ENCODE results near the gene SKIC2.
"Not testable (repeated sequence)": the region's sequence is repeated elsewhere in the genome, so short reads cannot be mapped to it uniquely, and the experiment has no call there.

DNA sequence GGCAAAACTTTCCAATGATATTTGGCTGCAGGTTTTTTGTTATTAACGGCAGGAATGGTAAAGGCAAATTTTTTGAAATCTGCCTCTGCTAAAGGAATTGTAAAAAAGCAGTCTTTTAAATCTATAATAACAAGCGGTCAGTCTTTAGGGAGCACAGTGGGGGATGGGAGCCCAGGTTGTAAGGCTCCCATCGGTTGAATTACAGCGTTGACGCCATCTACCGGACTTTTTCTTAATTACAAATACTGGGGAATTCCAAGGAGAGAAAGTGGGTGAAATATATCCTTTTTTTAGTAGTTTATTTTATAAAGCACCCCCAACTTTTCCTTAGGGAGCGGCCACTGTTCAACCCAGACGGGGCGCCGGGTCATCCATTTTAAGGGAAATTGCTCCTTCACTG lies 30.4 kb downstream of the SKIC2 start:
- not testable (repeated sequence) for TF ChIP-seq EP300, POLR2A (IDR thresholded peaks at IDR 0.05)
